GM21515 (cell line): ENCODE data around the gene SLC5A6.

Experiments used
- ATAC-seq: cut with Tn5 transposase; IDR thresholded peaks from one replicate; pipeline ENCODE4 v1.9.1; 2021; ENCODE audit not compliant: unreplicated experiment

The SLC5A6 gene

DNA sequence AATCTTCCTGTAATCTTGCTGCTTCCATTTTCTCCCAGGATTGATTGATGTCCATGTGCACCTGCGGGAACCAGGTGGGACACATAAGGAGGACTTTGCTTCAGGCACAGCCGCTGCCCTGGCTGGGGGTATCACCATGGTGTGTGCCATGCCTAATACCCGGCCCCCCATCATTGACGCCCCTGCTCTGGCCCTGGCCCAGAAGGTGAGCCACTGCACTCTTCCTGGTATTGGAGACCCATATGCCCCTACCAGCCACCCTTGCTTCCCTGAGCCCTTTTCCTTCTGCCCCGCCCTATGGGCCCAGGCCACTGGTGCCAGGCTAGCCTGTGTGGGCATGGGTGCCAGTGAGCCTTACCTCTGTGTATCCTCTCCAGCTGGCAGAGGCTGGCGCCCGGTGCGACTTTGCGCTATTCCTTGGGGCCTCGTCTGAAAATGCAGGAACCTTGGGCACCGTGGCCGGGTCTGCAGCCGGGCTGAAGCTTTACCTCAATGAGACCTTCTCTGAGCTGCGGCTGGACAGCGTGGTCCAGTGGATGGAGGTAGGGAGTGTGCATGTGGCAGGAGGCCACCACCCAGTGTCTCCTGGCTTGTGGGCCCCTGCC is 25.4 kb upstream of the SLC5A6 start:
- ATAC-seq, result no peak

DNA sequence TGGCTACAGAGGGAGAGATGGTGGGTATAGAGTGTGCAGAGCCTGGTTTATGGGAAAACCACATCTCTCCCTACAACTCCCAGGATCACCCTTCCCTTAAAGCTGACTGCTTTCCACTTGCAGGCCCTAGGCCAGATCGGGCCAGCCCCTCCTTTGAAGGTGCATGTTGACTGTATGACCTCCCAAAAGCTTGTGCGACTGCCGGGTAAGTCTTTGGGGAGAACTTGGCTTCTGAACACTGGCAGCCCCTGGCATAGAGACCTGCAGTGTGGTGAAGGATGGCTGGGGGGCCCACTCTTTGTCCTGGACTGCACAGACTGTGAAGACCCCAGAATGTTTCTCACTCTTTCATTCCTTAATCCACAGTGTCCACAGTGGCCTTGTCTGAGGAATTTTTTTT is 24.6 kb upstream of the SLC5A6 start:
- no peak for ATAC-seq

DNA sequence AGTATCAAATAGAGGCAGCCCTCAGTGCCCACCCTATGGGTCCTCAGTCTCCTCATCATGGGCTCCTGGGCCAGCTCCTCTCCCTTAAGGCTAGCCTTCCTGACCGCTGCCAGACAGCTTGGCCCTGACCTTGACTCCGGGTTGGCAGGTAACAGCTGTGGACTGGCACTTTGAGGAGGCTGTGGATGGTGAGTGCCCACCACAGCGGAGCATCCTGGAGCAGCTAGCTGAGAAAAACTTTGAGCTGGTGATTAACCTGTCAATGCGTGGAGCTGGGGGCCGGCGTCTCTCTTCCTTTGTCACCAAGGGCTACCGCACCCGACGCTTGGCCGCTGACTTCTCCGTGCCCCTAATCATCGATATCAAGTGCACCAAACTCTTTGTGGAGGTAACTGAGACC is 24.1 kb upstream of the SLC5A6 start:
- ATAC-seq, result no peak

DNA sequence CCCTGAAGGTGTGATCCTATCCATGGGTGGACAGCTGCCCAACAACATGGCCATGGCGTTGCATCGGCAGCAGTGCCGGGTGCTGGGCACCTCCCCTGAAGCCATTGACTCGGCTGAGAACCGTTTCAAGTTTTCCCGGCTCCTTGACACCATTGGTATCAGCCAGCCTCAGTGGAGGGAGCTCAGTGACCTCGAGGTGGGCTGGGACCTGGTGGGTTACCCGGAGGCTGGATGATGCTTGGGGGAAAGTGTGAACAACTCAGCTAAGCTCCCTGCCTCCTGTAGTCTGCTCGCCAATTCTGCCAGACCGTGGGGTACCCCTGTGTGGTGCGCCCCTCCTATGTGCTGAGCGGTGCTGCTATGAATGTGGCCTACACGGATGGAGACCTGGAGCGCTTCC is 21.3 kb upstream of the SLC5A6 start:
- no peak for ATAC-seq

DNA sequence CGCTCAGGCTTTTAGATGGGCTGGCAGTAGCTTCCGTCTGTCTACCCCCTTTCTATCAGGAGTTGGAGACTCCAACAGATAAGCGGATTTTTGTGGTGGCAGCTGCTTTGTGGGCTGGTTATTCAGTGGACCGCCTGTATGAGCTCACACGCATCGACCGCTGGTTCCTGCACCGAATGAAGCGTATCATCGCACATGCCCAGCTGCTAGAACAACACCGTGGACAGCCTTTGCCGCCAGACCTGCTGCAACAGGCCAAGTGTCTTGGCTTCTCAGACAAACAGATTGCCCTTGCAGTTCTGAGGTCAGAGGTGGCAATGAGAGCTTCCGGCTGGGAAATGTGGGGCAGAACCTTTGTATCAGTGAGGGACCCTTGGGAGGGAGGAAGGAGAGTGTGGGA is 19.9 kb upstream of the SLC5A6 start:
- no peak for ATAC-seq

DNA sequence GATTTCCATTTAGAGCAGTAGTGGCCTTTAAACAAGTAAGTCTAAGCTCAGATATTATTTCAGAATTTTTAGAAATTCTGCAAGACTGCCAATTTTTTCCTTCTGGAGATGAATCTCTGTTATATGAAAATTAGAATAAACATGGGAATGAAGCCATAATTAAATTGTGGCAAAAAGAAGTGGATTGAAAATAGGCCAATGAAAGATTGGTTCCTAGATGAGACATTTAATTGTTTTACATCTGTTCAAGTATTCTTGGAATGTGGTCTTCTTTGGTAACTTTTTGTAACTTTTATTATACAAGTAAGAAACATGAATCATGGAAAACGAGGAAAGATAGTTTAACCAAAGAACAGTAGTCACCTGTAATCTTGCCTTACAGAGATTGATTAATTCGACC is 15.4 kb upstream of the SLC5A6 start:
- no peak for ATAC-seq

DNA sequence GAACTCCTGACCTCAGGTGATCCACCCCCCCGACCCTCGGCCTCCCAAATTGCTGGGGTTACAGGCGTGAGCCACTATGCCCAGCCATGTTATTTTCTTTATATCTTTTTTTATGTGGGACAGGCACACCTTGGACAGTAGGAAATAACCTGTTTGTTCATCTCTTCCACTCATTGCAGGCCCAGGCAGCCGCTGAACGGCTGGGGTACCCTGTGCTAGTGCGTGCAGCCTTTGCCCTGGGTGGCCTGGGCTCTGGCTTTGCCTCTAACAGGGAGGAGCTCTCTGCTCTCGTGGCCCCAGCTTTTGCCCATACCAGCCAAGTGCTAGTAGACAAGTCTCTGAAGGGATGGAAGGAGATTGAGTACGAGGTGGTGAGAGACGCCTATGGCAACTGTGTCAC is 13.5 kb upstream of the SLC5A6 start:
- ATAC-seq, result no peak

DNA sequence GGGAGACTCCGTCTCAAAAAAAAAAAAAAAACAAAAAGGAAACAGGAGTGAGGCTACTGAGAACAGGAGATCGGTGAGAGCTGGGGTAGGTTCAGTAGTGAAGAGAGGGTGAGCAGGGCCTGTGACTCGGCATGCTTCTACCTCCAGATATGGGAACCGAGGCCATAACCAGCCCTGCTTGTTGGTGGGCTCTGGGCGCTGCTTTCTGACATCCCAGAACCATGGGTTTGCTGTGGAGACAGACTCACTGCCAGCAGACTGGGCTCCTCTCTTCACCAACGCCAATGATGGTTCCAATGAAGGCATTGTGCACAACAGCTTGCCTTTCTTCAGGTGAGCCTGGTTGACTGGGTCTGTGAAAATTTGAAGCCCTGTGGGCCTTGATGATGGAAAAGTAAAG is 11.3 kb upstream of the SLC5A6 start:
- no peak for ATAC-seq

DNA sequence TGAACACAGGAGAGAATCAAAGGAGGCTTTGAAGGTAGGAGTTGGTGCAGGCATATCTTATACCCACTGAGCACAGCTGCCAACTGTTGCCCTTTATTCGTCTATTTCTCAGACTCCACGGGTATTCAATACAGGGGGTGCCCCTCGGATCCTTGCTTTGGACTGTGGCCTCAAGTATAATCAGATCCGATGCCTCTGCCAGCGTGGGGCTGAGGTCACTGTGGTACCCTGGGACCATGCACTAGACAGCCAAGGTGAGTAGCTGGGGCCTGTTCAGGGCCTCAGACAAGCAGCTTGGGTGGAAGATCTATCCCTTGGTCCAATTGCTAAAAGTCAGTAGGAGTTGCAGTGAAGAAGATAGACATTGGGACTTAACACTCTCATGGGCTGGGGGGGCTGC is 10.3 kb upstream of the SLC5A6 start:
- no peak for ATAC-seq

DNA sequence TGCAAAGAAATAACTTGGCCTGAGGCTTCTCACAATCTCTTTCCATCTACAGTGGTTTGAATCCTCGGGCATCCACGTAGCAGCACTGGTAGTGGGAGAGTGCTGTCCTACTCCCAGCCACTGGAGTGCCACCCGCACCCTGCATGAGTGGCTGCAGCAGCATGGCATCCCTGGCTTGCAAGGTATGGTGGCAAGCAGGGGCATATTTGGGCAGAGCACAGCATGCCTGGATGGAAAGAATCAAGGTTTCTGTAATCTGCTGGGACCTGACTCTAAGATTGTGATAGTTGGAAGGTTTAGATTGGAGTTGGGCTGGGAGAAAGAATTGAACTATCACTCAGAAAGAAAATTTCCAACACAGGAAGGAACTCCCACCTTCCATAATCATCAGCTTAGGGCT is 9.1 kb upstream of the SLC5A6 start:
- no peak for ATAC-seq

DNA sequence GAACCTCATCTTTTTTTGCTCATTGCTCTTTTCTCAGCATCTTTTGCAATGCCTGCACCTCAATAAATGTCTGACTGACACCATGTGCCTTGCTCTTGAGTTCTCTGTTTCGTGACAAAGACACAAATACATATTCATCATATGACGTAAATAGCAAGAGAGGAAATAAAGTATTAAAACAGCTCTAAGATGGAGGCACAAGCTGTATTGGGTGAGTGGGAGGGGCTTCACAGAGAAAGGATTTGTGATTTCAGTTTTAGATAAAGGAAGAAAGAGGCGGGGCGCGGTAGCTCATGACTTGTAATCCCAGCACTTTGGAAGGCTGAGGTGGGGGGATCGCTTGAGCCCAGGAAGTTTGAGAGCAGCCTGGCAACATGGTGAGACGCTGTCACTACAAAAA is 8.0 kb upstream of the SLC5A6 start:
- ATAC-seq, result no peak

DNA sequence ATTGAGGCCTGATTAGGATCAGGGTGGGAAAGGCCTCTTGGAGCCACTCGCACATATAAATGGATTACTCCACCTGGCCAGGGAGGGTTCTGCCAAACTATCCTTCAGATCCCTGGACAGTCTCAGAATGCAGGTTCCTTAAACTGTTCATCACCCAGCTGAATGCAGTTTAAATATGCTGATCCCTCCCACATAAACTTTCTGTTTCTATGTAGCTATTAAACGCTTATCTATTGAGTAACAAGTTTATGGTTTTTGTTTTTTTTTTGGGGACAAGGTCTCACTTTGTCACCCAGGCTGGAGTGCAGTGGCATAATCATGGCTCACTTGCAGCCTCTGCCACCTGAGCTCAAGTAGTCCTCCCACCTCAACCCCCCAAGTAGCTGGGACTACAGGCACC is 7.0 kb upstream of the SLC5A6 start:
- ATAC-seq, result no peak

DNA sequence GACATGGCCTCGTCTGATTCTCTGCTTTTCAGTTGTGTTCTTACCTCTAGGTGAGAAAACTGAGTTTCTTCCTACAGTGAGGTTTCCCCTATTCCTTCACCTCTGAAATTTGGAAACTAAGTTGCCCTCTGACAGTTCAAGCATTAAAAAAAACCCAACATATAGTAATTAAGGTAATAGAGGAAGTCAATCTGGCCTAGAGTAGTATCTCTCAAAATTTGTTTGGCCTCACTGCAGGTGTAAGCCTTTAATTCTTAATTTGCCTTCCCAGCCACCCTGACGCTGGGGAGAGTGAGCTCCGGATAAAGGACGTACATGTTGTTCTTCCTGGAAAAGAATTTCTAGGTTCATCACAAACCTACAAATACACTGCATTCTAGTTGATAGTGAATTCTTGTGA is 6.5 kb upstream of the SLC5A6 start:
- ATAC-seq, result no peak

DNA sequence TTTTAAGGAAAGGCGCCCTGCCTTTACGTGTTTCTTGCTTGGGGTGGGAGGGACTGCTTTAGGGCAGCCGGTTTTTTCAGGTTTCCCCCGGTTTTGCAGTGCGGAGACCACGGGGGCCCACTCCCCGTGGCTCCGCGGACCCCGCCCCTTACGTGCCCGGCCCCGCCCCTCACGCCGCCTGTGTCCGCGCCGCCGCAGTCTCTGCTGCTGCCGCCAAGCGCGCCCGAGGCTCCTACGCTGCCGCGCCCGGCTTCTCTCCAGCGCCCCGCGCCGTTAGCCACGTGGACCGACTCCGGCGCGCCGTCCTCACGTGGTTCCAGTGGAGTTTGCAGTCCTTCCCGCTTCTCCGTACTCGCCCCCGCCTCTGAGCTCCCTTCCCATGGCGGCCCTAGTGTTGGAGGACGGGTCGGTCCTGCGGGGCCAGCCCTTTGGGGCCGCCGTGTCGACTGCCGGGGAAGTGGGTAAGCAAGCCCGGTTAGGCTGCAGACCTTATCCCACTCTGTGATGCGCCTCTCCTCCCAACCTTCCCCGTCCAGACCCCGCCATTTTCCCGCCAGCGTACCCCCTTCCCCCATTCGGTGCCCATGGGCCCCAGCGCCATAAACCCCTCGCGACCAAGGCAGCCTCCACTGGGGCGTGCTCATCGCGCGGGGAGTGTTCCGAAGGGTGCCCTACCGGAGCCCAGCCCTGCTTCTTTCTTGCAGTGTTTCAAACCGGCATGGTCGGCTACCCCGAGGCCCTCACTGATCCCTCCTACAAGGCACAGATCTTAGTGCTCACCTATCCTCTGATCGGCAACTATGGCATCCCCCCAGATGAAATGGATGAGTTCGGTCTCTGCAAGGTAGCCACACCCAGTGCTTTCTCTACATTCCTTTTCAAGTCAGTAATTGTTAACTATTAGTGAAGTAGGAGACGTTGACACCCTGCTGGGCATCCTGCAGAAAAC is 5.4 kb upstream of the SLC5A6 start, which contains the start of gene CAD:
TSS of gene CAD (plus strand) at position 197 of the 949 bp plus-strand sequence. CDS start at position 380, 183 bp downstream.
- peak; percentile 75 for ATAC-seq

DNA sequence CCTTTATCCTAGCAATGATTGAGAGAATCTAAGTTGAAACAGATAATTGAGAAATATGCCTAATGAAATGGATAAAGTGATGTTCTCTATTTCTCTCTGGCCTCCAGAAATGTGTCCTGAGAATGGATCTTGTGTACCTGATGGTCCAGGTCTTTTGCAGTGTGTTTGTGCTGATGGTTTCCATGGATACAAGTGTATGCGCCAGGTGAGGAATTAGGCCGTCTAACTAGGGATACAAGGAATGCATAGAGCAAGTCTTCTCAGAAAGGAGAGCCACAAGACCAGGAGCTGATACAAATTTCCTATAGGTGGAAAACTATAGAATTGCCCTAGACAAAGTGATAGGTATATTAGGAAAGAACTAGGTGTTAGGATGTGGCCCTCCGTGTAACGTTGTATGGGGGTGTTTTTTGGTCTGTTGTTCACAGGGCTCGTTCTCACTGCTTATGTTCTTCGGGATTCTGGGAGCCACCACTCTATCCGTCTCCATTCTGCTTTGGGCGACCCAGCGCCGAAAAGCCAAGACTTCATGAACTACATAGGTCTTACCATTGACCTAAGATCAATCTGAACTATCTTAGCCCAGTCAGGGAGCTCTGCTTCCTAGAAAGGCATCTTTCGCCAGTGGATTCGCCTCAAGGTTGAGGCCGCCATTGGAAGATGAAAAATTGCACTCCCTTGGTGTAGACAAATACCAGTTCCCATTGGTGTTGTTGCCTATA is 4.5 kb upstream of the SLC5A6 start:
- ATAC-seq, result no peak

DNA sequence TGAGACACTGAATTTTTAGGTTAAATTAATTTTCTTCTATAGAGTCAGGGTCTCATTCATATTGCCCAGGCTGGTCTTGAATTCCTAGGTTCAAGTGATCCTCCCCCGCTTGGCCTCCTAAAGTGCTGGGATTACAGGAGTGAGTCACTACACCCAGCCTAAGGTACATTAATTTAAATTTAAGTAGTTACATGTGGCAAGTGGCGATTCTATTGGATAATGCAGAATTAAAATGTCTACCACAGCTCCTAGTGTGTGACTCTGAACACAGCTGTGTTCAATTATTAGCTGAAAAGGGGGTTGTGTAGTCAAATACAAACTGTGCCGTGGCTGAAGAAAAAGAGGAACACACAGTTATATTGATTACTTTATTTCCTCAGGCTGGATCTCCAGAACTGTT is 2.9 kb upstream of the SLC5A6 start:
- no peak for ATAC-seq

DNA sequence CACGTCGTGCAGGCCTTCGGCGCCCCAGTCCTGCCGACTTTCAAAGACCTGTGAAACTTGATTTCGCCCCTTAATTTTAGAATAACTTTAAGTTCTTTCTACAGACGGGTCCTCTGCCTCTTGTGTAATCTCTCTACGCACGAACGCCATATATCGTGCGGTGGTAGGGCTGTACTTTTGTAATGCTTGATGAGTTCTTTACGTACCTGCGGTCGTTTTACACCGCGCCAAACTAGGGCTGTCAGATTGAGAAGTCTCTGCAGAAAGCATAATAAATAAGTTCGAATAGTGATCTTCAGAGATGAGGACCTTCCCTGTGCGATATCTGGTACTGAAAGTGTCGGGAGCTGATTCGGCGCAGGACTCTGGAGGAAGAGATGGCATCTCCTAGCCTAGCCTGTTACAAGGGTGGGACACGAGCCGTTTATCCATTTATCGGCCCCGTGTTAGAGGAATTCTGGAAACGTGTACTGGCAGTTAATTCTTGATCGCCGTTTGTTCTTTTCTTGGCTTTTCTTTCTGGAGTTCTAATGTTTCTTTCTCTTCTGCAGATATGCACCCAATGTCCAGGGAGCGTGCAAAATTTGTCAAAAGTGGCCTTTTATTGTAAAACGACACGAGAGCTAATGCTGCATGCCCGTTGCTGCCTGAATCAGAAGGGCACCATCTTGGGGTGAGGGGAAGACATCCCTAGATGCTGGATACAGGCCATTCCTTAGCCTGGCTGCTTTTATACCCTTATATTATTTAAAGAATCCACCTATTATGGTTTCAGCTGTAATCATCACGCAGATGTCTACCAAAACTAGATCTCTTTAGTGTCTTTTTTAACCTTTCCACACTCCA is 781 bp upstream of the SLC5A6 start:
- ATAC-seq, result peak; percentile 7

DNA sequence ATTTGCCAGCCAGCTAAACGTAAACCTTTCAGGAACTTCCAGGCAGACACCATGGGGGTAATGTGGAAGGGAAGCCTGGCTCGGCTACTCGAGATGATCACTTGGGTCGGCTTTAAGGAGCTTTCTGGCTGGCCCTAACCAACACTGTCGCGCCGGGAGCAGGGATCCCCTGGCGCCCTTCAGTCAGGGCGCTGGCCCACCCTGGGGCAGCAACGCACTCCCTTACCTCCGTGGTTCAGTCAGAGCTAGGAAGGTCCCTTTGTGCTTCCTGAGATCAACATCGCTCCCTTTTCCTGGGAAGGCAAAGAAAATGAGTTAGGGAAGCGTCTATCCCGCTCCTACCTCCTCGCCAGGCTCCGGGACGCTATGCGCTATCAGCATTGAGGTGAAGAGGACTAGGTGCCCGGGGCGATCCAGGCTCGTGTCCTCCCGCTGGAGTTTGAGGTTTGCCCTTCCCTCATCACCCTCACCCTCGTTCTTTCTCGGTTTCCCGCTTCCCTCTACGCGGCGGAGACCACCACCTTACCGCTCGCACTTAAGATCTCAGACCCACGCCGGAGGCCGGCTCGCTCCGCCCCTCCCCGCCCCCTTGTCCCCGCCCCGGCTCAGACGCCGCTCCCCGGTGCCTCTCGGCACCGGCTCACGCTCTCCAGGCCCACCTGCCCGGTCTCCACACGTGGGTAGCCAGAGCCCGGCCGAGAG is 676 bp downstream of the SLC5A6 start:
- ATAC-seq, result no peak

DNA sequence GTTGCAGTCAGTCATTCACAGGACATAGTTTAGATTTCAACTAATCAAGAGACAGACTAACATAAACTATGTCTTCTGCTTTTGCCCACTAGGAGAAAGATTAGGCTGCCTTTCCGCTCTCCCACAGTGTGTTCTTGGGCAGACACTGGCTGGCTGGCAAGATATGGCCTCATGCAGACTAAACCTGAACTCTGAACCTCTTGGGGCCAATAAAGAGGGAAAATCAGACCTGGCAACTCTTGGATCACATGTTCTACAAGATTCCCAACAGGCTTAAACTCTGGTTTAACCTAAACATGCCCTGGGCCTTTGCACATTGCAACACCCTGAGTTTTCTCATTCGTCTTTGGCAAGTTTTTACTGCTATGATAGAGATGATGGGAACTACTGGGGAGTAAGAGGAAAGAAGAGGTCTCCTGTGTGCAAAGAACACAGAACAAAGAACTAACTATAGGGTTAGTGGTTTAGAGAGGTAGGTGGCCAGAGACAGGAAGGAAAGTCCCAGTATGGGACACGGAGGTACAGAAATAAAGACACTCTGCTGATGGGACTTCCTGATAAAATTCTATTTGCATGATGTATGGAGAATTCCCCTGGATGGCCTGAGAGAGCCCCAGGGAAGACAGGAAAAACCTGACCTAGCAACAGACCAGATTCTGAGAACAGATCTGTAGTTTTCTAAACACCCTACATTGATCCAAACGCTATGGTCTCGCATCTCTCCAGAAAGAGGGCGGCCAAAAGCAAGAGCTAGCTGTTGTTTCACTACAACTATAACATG is 2.3 kb downstream of the SLC5A6 start:
- ATAC-seq, result no peak
